ENCODE data around the gene DRD4. TPM values are rescaled to one million over a fixed set of nuclear protein-coding genes. Genes with fewer than 3 reads are reported as not detected.
A peak's percentile ranks its signal among the peaks of the same experiment; 100 is the strongest.
"Not testable (repeated sequence)": the region's sequence is repeated elsewhere in the genome, so short reads cannot be mapped to it uniquely, and the experiment has no call there.

Gene DRD4
- total RNA-seq, 1 experiment from 2014 or later = 2.1 TPM

- H3K36me3 ChIP-seq (replicated peaks; ENCODE audit: control insufficient read depth, insufficient read depth, low read length) = no peaks in the 10 kb centered on the region
- H3K27me3 ChIP-seq (ENCODE audit: control insufficient read depth, insufficient read depth, low read length) = peaks cover 33% of the 10 kb centered on the region
- peak overlapping the region; percentile 20; the same call in 1 of the 2 replicates for H3K4me3 ChIP-seq (ENCODE audit: insufficient read depth, low read depth, low read length)
- peak; percentile 83 for DNase-seq
Observed at GRCh38 chr11:639332-639955, 2.4 kb downstream of the DRD4 start.

GRCh38 chr11:640021-640706, 3.1 kb downstream of the DRD4 start:
- Histone ChIP-seq H3K27me3 (ENCODE audit: control insufficient read depth, insufficient read depth, low read length) (peaks cover 33% of the 10 kb centered on the region), H3K4me3 (ENCODE audit: insufficient read depth, low read depth, low read length) (no peak overlapping the region; the same call in 1 of the 2 replicates), H3K36me3 (replicated peaks; ENCODE audit: control insufficient read depth, insufficient read depth, low read length) (no peaks in the 10 kb centered on the region)
- DNase-seq = peak; percentile 85

- peak; percentile 64 for DNase-seq
- Histone ChIP-seq H3K27me3 (ENCODE audit: control insufficient read depth, insufficient read depth, low read length) (peaks cover 24% of the 10 kb centered on the region), H3K4me3 (ENCODE audit: insufficient read depth, low read depth, low read length) (no peak overlapping the region), H3K36me3 (replicated peaks; ENCODE audit: control insufficient read depth, insufficient read depth, low read length) (no peaks in the 10 kb centered on the region)
Observed at GRCh38 chr11:641806-642370, 4.8 kb downstream of the DRD4 start.

- DNase-seq = peak; percentile 51
- Histone ChIP-seq H3K27me3 (ENCODE audit: control insufficient read depth, insufficient read depth, low read length) (peaks cover 11% of the 10 kb centered on the region), H3K36me3 (replicated peaks; ENCODE audit: control insufficient read depth, insufficient read depth, low read length) (no peaks in the 10 kb centered on the region), H3K4me3 (ENCODE audit: insufficient read depth, low read depth, low read length) (no peak overlapping the region)
Observed at GRCh38 chr11:643366-643765, 6.3 kb downstream of the DRD4 start.

- DNase-seq = peak; percentile 52
- Histone ChIP-seq H3K27me3 (ENCODE audit: control insufficient read depth, insufficient read depth, low read length) (peaks cover 5% of the 10 kb centered on the region; the same call in 1 of the 2 replicates), H3K4me3 (ENCODE audit: insufficient read depth, low read depth, low read length) (no peak overlapping the region), H3K36me3 (replicated peaks; ENCODE audit: control insufficient read depth, insufficient read depth, low read length) (no peaks in the 10 kb centered on the region)
Observed at GRCh38 chr11:643849-644738, 7.0 kb downstream of the DRD4 start.

GRCh38 chr11:645536-645935, 8.5 kb downstream of the DRD4 start:
- H3K27me3 ChIP-seq (ENCODE audit: control insufficient read depth, insufficient read depth, low read length) = no peaks in the 10 kb centered on the region
- DNase-seq = peak; percentile 50
- H3K4me3 ChIP-seq (ENCODE audit: insufficient read depth, low read depth, low read length) = no peak overlapping the region
- H3K36me3 ChIP-seq (replicated peaks; ENCODE audit: control insufficient read depth, insufficient read depth, low read length) = no peaks in the 10 kb centered on the region

- H3K4me3 ChIP-seq (ENCODE audit: insufficient read depth, low read depth, low read length) = no peak overlapping the region
- no peaks in the 10 kb centered on the region for H3K27me3 ChIP-seq (ENCODE audit: control insufficient read depth, insufficient read depth, low read length)
- peak; percentile 55 for DNase-seq
- no peaks in the 10 kb centered on the region for H3K36me3 ChIP-seq (replicated peaks; ENCODE audit: control insufficient read depth, insufficient read depth, low read length)
Observed at GRCh38 chr11:646214-646613, 9.1 kb downstream of the DRD4 start.

GRCh38 chr11:647672-648158, 10.6 kb downstream of the DRD4 start:
- not testable (repeated sequence) for H3K36me3 ChIP-seq (replicated peaks; ENCODE audit: control insufficient read depth, insufficient read depth, low read length); H3K27me3 ChIP-seq (ENCODE audit: control insufficient read depth, insufficient read depth, low read length); DNase-seq; H3K4me3 ChIP-seq (ENCODE audit: insufficient read depth, low read depth, low read length)

- no peak overlapping the region for H3K4me3 ChIP-seq (ENCODE audit: insufficient read depth, low read depth, low read length)
- DNase-seq = no peak
- no peaks in the 10 kb centered on the region for H3K27me3 ChIP-seq (ENCODE audit: control insufficient read depth, insufficient read depth, low read length)
- no peaks in the 10 kb centered on the region; the same call in none of the 2 replicates for H3K36me3 ChIP-seq (replicated peaks; ENCODE audit: control insufficient read depth, insufficient read depth, low read length)
Observed at GRCh38 chr11:650482-650881, 13.4 kb downstream of the DRD4 start.

- DNase-seq; H3K36me3 ChIP-seq (replicated peaks; ENCODE audit: control insufficient read depth, insufficient read depth, low read length); H3K4me3 ChIP-seq (ENCODE audit: insufficient read depth, low read depth, low read length); H3K27me3 ChIP-seq (ENCODE audit: control insufficient read depth, insufficient read depth, low read length): not testable (repeated sequence)
Observed at GRCh38 chr11:653136-653535, 16.1 kb downstream of the DRD4 start.

- H3K4me3 ChIP-seq (ENCODE audit: insufficient read depth, low read depth, low read length) = no peak overlapping the region
- DNase-seq = no peak
- no peaks in the 10 kb centered on the region; the same call in none of the 2 replicates for H3K36me3 ChIP-seq (replicated peaks; ENCODE audit: control insufficient read depth, insufficient read depth, low read length)
- H3K27me3 ChIP-seq (ENCODE audit: control insufficient read depth, insufficient read depth, low read length) = no peaks in the 10 kb centered on the region
Observed at GRCh38 chr11:653837-654236, 16.8 kb downstream of the DRD4 start.

GRCh38 chr11:654444-654843, 17.4 kb downstream of the DRD4 start:
- not testable (repeated sequence) for H3K27me3 ChIP-seq (ENCODE audit: control insufficient read depth, insufficient read depth, low read length); DNase-seq; H3K4me3 ChIP-seq (ENCODE audit: insufficient read depth, low read depth, low read length); H3K36me3 ChIP-seq (replicated peaks; ENCODE audit: control insufficient read depth, insufficient read depth, low read length)

GRCh38 chr11:655036-655726, 18.1 kb downstream of the DRD4 start:
- Histone ChIP-seq H3K36me3 (replicated peaks; ENCODE audit: control insufficient read depth, insufficient read depth, low read length) (peaks cover 2% of the 10 kb centered on the region), H3K27me3 (ENCODE audit: control insufficient read depth, insufficient read depth, low read length) (no peaks in the 10 kb centered on the region), H3K4me3 (ENCODE audit: insufficient read depth, low read depth, low read length) (no peak overlapping the region)
- no peak for DNase-seq

- H3K36me3 ChIP-seq (replicated peaks; ENCODE audit: control insufficient read depth, insufficient read depth, low read length) = peaks cover 2% of the 10 kb centered on the region
Observed at GRCh38 chr11:656426-656825, 19.4 kb downstream of the DRD4 start.

More at GRCh38 chr11:656426-656825, 19.4 kb downstream of the DRD4 start:
- peak; percentile 41 for DNase-seq
- Histone ChIP-seq H3K4me3 (ENCODE audit: insufficient read depth, low read depth, low read length) (no peak overlapping the region), H3K27me3 (ENCODE audit: control insufficient read depth, insufficient read depth, low read length) (no peaks in the 10 kb centered on the region)

Data from H7 (cell line).